NCI-H526 treated with DMSO at 0.1 percent for 48 hours (cell line): ENCODE measurements around the gene MAPKAPK3.

ENCODE experiments used
- DNase-seq: peaks from one replicate; lab custom pipeline; 2025; lab: John Stamatoyannopoulos, UW

MAPKAPK3 gene

GRCh38 chr3:50627407-50628051 lies 10.6 kb downstream of the MAPKAPK3 start:
- DNase-seq = no peak

GRCh38 chr3:50628601-50629000 lies 11.7 kb downstream of the MAPKAPK3 start:
- DNase-seq = no peak

GRCh38 chr3:50630394-50630793 lies 13.4 kb downstream of the MAPKAPK3 start:
- no peak for DNase-seq

GRCh38 chr3:50630877-50631276 lies 13.9 kb downstream of the MAPKAPK3 start:
- DNase-seq = no peak

- DNase-seq = no peak
Observed at GRCh38 chr3:50632450-50632849, 15.5 kb downstream of the MAPKAPK3 start.

GRCh38 chr3:50633230-50633790 lies 16.4 kb downstream of the MAPKAPK3 start:
- DNase-seq = no peak

DNA sequence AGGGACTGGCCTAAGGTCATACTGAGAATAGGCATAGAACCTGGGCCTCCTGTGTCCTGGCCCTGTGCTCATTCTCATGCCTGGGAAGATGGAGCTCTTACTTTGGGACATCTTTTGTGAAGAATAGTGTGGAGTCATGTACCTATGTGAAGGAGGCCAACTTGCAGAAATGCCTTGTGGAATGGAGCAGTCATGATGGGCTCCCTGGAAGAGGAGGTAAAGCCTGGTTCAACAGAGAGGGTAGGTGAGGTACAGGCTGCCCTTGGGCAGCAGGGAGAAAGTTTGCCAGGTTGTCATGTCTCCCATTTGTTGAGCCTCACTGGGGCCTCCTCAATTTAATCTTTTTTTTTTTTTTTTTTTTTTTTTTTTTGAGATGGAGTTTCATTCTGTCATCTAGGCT lies 18.1 kb downstream of the MAPKAPK3 start:
- DNase-seq = no peak

DNA sequence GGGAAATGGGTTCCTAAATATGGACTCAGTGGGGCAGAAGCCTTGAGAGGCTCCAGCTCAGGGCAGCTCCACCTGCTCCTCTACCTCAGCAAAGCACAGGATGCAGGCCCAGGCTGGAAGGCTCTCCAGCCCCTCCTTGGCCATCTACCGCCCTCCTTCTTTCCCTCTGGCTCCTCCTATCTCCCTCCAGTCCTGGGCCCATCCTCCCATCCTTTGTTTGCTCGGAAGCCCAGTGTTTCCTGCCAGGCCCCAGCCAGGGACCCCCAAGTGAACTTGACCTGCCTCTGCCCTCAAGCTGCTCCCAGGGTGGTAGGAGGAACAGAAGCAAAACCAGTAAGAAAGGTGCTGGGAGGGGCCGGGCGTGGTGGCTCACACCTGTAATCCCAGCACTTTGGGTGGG lies 20.1 kb downstream of the MAPKAPK3 start:
- DNase-seq = no peak

- DNase-seq = no peak
Observed at GRCh38 chr3:50637945-50638344, 21.0 kb downstream of the MAPKAPK3 start.

DNA sequence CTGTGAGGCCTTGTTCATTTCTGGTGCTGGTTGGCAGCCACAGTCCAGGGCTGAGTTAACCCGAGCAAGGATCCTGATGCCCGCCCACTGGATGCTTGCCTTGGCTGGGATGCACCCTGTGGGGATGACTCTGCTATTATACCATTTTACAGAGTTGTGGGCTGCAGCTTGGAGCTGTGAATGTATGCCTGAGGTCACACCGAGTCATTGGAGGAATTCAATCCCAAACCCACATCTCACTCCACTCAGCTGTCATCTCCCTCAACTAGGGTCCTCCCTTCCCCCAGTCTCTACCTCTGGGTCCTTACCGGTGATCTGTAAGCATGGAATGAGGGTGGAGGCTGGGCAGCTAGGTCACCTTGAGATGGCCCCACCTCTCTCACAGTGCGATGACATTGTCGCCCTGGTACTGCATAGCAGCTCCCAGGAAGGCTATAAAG lies 22.1 kb downstream of the MAPKAPK3 start:
- no peak for DNase-seq

GRCh38 chr3:50642382-50642781 lies 25.4 kb downstream of the MAPKAPK3 start:
- no peak for DNase-seq

- no peak for DNase-seq
Observed at GRCh38 chr3:50644561-50644960, 27.6 kb downstream of the MAPKAPK3 start.

DNA sequence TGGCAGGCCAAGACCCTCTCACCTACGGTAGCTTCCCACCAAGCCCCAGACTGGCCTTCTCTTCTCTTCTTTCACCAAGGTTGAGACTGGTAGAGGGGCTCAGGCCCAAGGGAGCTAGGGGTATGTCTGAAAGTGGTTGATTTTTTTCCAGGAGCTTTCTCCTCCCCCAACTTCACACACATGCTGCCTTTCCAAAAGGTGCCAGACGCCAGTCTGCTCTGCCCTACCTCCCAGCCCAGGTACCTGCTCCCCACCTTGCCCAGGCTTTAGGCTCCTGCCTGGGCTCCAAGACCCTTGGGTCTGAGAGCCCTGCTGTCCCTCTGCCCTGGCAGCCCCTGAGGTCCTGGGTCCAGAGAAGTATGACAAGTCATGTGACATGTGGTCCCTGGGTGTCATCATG lies 28.4 kb downstream of the MAPKAPK3 start:
- DNase-seq = no peak

DNA sequence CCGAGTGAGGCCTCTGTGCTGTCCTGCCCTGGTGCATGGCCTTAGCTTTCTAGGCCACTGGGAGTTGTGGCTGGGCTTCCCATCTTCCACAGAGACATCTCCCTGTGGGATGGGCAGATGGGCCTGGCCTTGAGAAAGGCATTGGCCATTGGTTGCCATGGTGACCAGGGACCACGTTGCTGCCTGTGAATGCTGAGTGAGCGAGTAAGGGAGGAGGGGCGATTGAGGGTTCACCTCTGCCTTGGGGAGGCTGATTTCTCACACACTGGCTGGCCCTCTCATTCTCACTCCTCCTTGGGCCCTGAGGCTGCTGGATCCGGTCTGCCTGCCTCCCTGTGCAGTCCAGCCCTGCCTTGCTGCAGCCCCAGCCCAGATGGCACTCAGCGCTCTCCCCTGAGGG lies 31.4 kb downstream of the MAPKAPK3 start:
- DNase-seq = no peak

GRCh38 chr3:50648944-50649343 lies 32.0 kb downstream of the MAPKAPK3 start:
- DNase-seq = no peak

DNA sequence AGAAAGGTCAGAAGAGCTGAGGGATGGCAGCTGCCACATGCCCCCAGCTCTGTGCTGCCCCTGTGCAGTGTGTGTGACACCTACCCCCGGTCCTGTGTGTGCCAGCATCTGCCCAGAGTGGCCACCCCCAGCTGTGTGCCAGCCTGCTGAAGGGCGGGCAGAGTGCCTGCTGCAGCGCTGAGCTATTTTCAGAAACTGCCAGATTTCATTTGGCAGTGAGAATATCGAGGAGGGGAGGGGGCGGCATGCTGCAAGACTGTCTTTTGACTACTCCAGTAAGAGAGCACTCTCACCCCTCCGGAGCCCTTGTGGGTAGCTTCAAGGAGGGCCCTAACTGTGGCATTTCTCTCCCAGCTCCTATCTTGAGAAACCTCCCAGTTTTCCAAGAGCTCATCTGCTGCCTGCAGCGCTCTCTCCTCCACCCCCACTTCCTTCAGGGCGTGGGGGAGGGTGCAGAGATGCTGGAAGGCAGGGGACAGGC lies 32.5 kb downstream of the MAPKAPK3 start:
- no peak for DNase-seq

DNA sequence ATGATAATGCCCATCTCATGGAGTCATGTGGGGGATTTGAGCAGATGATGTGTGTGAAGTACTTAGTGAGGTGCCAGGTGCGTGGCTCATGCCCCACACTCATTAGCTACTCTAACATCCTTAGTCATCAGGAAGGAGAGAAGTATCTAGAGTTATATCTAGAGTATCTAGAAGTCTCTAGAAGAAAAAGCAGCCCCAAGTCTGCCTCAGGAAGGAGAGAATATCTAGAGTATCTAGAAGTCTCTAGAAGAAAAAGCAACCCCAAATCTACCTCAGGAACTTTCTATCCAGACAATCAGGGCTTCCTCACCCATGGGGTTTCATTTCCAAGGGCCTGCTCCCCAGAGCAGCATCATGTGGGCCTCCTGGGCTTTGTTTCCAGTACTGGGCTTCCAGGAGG lies 33.1 kb downstream of the MAPKAPK3 start:
- no peak for DNase-seq

GRCh38 chr3:50651445-50651844 lies 34.5 kb downstream of the MAPKAPK3 start:
- DNase-seq = no peak

- DNase-seq = no peak
Observed at GRCh38 chr3:50651920-50652529, 35.1 kb downstream of the MAPKAPK3 start.

DNA sequence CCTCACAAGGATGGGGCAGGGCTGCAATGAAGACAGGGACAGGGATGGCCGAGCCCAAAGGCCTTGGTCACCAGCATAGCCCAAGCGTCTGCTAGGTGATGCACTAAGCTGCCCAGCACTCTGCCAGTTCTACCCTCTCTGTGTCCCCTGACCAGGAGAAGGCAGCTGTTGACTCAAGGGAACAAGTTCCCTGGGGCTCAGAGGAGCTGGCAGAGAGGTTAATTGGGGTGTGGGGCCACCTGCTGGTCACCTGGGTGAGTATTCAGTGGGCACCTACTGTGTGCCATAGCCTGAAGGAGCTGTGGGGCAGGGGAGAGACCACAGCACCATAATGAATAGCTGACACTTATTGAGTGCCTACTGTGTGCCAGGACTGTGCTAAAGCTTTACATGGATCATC lies 35.8 kb downstream of the MAPKAPK3 start:
- DNase-seq = no peak

DNA sequence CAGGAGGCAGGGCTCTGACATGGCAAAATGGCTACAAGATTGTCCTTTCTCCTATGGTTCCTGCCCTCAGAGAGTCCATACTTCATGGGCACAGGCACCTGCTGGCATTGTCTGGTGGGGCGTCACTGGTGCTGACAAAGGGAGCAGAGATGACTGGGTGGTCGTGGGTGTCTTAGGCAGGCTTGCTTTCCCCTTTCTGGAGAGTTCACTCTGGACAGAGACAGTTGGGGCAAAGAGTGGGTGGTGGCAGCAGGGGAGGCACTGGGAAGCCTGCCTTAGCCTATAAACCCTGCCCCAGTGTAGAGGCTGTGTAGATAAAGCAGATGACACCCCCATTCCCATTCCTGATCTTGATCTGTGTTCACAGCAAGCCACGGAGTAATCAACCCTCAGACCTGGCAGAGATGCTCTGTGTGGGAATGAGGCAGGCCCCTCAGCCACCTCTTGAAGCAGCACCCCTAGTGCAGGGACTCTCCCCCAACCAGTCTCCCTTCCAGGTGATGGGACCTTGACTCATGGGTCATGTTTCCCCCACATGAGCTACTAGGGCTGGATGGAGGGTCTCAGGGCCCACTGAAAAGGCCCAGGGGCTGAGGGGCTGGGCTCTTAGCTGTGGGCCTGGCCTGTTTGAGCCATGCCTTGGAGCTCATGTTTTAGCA lies 37.1 kb downstream of the MAPKAPK3 start:
- DNase-seq = no peak

- DNase-seq = no peak
Observed at GRCh38 chr3:50655009-50655830, 38.3 kb downstream of the MAPKAPK3 start.
